Neural cell (in vitro differentiated cells): Measurements from ENCODE around the gene MAPT. TPM values are rescaled to one million over a fixed set of nuclear protein-coding genes. Genes with fewer than 3 reads are reported as not detected.

Experiments used
- H2AFZ ChIP-seq: fragments of 200-600, 300-800 bp; sonication (generic), shearing (Covaris generic); 2 replicates; pipeline ENCODE4 v1.6.0; 2014; ENCODE audit warnings: low read depth, mild to moderate bottlenecking, antibody characterized with exemption, low read length, moderate library complexity
- H3F3A ChIP-seq: fragments of 200-600 bp; shearing (Covaris generic); 2 replicates; pipeline ENCODE4 v1.6.1; 2016; ENCODE audit warnings: mild to moderate bottlenecking, moderate library complexity, mixed read lengths, antibody characterized with exemption, low read length; ENCODE audit not compliant: insufficient read depth, poor library complexity, severe bottlenecking
- H3K27ac ChIP-seq: fragments of 200-600, 300-800 bp; sonication (generic), shearing (Covaris generic); 2 replicates; pipeline ENCODE4 v1.5.1; 2014; ENCODE audit warnings: mild to moderate bottlenecking, low read length, moderate library complexity
- H3K27me3 ChIP-seq: fragments of 300-800, 200-600 bp; sonication (generic), shearing (Covaris generic); 2 replicates; pipeline ENCODE4 v1.6.0; 2014; ENCODE audit warnings: mild to moderate bottlenecking, low read depth, low read length, moderate library complexity; ENCODE audit not compliant: insufficient read depth
- H3K36me3 ChIP-seq: fragments of 300-800, 200-600 bp; sonication (generic), shearing (Covaris generic); 2 replicates; pipeline ENCODE4 v1.5.1; 2014; ENCODE audit warnings: mild to moderate bottlenecking, antibody characterized with exemption, low read length, moderate library complexity; ENCODE audit not compliant: insufficient read depth
- H3K4me2 ChIP-seq: fragments of 300-800, 200-600 bp; sonication (generic), shearing (Covaris generic); 2 replicates; pipeline ENCODE4 v1.6.0; 2014; ENCODE audit warnings: mild to moderate bottlenecking, low read length
- H3K4me3 ChIP-seq: fragments of 300-800, 200-600 bp; sonication (generic), shearing (Covaris generic); 2 replicates; pipeline ENCODE4 v1.5.1; 2014; ENCODE audit warnings: mild to moderate bottlenecking, low read length, moderate library complexity
- H3K79me2 ChIP-seq: fragments of 200-600 bp; shearing (Covaris generic); replicated peaks from 2 replicates; pipeline ENCODE4 v1.6.0; 2014; ENCODE audit warnings: mild to moderate bottlenecking, low read length, moderate library complexity; ENCODE audit not compliant: insufficient read depth
- H3K9ac ChIP-seq: fragments of 300-800, 200-600 bp; sonication (generic), shearing (Covaris generic); 2 replicates; pipeline ENCODE4 v1.6.1; 2016; ENCODE audit warnings: mild to moderate bottlenecking, low read length, mixed read lengths
- H3K9me2 ChIP-seq: fragments of 200-600 bp; shearing (Covaris generic); 2 replicates; pipeline ENCODE4 v1.6.1; 2016; ENCODE audit warnings: mild to moderate bottlenecking, low read length, mixed read lengths; ENCODE audit not compliant: insufficient read depth
- H3K9me3 ChIP-seq: fragments of 200-600, 300-800 bp; sonication (generic), shearing (Covaris generic); 2 replicates; pipeline ENCODE4 v1.6.1; 2016; ENCODE audit warnings: mild to moderate bottlenecking, mixed run types, low read length, moderate library complexity, mixed read lengths
- H4K20me1 ChIP-seq: fragments of 200-600 bp; shearing (Covaris generic); 2 replicates; pipeline ENCODE4 v1.6.1; 2016; ENCODE audit warnings: mild to moderate bottlenecking, mixed run types; ENCODE audit not compliant: insufficient read depth
- EP300 ChIP-seq: fragments of 450-650 bp; conservative IDR thresholded peaks from 2 replicates; pipeline ENCODE4 v1.6.1; 2014; ENCODE audit warnings: antibody characterized with exemption, mild to moderate bottlenecking, moderate library complexity; ENCODE audit not compliant: poor library complexity, severe bottlenecking
- EZH2 ChIP-seq: fragments of 200-600, 300-800 bp; shearing (Covaris generic), sonication (generic); IDR thresholded peaks from 2 replicates; pipeline ENCODE4 v1.6.1; 2014; ENCODE audit warnings: antibody characterized with exemption, low read length, borderline replicate concordance, mild to moderate bottlenecking; ENCODE audit not compliant: insufficient read depth, poor library complexity, severe bottlenecking
- MXI1 ChIP-seq: fragments of 450-650 bp; conservative IDR thresholded peaks from 2 replicates; pipeline ENCODE4 v1.6.1; 2014; ENCODE audit warnings: antibody characterized with exemption, mild to moderate bottlenecking; ENCODE audit not compliant: poor library complexity, severe bottlenecking
- POLR2AphosphoS5 ChIP-seq: IDR thresholded peaks from 2 replicates; pipeline ENCODE4 v1.6.1; 2012
- SMC3 ChIP-seq: fragments of 450-650 bp; conservative IDR thresholded peaks from 2 replicates; pipeline ENCODE4 v1.6.1; 2014; ENCODE audit warnings: antibody characterized with exemption, mild to moderate bottlenecking, moderate library complexity; ENCODE audit not compliant: poor library complexity
- TAF1 ChIP-seq: IDR thresholded peaks from 2 replicates; pipeline ENCODE4 v1.6.1; 2012; ENCODE audit warnings: low read depth
- polyA plus RNA-seq: library from polyadenylated mRNA; depleted of rRNA; stranded (reverse); fragments of >200 nt; gene quantifications from 2 replicates; pipeline ENCODE4 v1.2.3, GENCODE V29; 2014
- TF ChIP-seq, protein P1 (sequence below): fragments of 450-650 bp; IDR thresholded peaks from 2 replicates; pipeline ENCODE4 v1.5.1; 2014; ENCODE audit warnings: antibody characterized with exemption, mild to moderate bottlenecking, moderate library complexity; ENCODE audit not compliant: poor library complexity, severe bottlenecking
- TF ChIP-seq, protein P2 (sequence below): IDR thresholded peaks from 2 replicates; pipeline ENCODE4 v1.6.1; 2012; ENCODE audit warnings: borderline replicate concordance

MAPT gene
- polyA plus RNA-seq, 1 donor from 2014 or later: 94.5 TPM

DNA sequence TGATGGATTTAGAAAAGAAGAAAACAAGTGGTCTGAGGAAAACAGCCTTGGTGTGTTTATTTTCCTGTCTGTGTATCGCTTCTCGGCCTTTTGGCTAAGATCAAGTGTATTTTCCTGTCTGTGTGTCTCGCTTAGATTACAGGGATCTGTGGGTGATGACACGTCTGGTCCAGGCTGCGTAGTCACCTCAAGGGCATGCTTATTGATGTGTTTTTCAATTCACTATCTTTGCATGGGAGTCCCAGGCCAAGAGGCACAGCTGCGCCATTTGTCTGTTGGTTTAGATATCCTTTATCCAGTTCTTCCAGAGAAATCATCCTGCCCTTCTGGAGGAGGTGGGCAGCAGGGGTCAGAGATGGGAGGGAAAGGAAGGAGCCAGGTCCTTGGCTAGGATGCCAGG is 57.6 kb downstream of the MAPT start:
- peaks cover 43% of the 10 kb centered on the region for H4K20me1 ChIP-seq
- no peaks in the 10 kb centered on the region for H3K9me2 ChIP-seq
- no peak overlapping the region for H3K9ac ChIP-seq
- no peak for TF ChIP-seq POLR2AphosphoS5
- no peak for TF ChIP-seq TAF1
- no peak for TF ChIP-seq EP300
- TF ChIP-seq MXI1: no peak
- no peak for TF ChIP-seq EZH2
- no peak for TF ChIP-seq SMC3
- H3K4me2 ChIP-seq: no peak overlapping the region
- H2AFZ ChIP-seq: no peak overlapping the region
- no peaks in the 10 kb centered on the region for H3K9me3 ChIP-seq
- H3K36me3 ChIP-seq: no peaks in the 10 kb centered on the region
- H3F3A ChIP-seq: no peaks in the 10 kb centered on the region
- H3K27me3 ChIP-seq: no peaks in the 10 kb centered on the region
- no peak overlapping the region for H3K27ac ChIP-seq
- H3K4me3 ChIP-seq: no peak overlapping the region
- no peaks in the 10 kb centered on the region for H3K79me2 ChIP-seq

DNA sequence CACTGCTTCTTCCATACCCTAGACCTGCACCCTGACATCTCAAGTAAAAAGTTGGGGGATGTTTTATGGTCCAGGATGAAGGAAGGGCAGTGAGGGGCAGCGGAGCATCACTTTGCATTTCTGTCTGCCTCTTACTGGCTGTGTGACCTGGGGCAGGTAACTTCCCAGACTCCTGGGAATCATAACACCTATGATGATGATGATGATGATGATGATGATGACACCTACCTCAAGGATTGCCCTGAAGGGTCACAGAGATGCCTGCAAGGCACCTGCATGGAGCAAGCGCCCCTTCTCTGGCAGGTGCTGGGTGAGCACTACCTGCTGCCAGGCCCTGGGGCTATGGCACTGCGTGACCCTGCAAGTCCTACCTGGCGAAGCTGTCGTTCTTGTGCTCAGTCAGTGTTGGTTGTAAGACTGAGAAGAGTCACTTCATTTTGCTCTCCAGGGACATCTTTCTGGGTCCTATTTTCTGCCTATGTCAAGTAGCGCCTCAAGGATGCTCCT is 58.5 kb downstream of the MAPT start:
- H3K4me3 ChIP-seq: no peak overlapping the region
- H3K79me2 ChIP-seq: no peaks in the 10 kb centered on the region
- H3K36me3 ChIP-seq: no peaks in the 10 kb centered on the region
- no peaks in the 10 kb centered on the region for H3K9me3 ChIP-seq
- H3K9ac ChIP-seq: no peak overlapping the region
- no peaks in the 10 kb centered on the region for H3K27me3 ChIP-seq
- peaks cover 45% of the 10 kb centered on the region for H4K20me1 ChIP-seq
- no peak overlapping the region for H3K4me2 ChIP-seq
- no peaks in the 10 kb centered on the region for H3F3A ChIP-seq
- no peak overlapping the region for H2AFZ ChIP-seq
- TF ChIP-seq, protein P1, sequence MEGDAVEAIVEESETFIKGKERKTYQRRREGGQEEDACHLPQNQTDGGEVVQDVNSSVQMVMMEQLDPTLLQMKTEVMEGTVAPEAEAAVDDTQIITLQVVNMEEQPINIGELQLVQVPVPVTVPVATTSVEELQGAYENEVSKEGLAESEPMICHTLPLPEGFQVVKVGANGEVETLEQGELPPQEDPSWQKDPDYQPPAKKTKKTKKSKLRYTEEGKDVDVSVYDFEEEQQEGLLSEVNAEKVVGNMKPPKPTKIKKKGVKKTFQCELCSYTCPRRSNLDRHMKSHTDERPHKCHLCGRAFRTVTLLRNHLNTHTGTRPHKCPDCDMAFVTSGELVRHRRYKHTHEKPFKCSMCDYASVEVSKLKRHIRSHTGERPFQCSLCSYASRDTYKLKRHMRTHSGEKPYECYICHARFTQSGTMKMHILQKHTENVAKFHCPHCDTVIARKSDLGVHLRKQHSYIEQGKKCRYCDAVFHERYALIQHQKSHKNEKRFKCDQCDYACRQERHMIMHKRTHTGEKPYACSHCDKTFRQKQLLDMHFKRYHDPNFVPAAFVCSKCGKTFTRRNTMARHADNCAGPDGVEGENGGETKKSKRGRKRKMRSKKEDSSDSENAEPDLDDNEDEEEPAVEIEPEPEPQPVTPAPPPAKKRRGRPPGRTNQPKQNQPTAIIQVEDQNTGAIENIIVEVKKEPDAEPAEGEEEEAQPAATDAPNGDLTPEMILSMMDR: no peak
- TF ChIP-seq EP300 (no peak), TAF1 (no peak), EZH2 (no peak), MXI1 (no peak)
- TF ChIP-seq, protein P2, sequence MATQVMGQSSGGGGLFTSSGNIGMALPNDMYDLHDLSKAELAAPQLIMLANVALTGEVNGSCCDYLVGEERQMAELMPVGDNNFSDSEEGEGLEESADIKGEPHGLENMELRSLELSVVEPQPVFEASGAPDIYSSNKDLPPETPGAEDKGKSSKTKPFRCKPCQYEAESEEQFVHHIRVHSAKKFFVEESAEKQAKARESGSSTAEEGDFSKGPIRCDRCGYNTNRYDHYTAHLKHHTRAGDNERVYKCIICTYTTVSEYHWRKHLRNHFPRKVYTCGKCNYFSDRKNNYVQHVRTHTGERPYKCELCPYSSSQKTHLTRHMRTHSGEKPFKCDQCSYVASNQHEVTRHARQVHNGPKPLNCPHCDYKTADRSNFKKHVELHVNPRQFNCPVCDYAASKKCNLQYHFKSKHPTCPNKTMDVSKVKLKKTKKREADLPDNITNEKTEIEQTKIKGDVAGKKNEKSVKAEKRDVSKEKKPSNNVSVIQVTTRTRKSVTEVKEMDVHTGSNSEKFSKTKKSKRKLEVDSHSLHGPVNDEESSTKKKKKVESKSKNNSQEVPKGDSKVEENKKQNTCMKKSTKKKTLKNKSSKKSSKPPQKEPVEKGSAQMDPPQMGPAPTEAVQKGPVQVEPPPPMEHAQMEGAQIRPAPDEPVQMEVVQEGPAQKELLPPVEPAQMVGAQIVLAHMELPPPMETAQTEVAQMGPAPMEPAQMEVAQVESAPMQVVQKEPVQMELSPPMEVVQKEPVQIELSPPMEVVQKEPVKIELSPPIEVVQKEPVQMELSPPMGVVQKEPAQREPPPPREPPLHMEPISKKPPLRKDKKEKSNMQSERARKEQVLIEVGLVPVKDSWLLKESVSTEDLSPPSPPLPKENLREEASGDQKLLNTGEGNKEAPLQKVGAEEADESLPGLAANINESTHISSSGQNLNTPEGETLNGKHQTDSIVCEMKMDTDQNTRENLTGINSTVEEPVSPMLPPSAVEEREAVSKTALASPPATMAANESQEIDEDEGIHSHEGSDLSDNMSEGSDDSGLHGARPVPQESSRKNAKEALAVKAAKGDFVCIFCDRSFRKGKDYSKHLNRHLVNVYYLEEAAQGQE: no peak
- no peaks in the 10 kb centered on the region for H3K9me2 ChIP-seq
- no peak overlapping the region for H3K27ac ChIP-seq

DNA sequence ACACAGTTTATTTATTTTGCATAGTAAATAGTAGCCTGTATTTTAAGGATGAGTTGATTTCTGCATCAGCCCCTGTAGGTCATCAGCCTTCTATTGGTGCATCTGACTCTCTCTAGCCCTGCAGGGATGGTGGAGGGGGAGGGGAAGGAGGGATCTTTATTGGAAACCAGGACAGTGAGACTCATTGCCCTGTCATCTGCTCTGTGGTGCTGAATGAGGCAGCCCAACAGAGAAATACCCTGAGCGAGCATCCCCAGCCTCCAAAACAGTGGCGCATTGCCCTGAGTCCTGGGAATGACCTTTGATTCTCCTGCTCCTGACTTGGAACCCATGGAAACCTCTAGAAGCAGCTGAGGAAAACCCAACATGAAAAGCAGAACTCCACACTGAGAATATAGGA is 59.2 kb downstream of the MAPT start:
- H3K27me3 ChIP-seq: no peaks in the 10 kb centered on the region
- H3K36me3 ChIP-seq: no peaks in the 10 kb centered on the region
- no peak for TF ChIP-seq EP300
- H3K9me3 ChIP-seq: no peaks in the 10 kb centered on the region
- no peak overlapping the region for H2AFZ ChIP-seq
- no peaks in the 10 kb centered on the region for H3K79me2 ChIP-seq
- H3K4me2 ChIP-seq: no peak overlapping the region
- H3F3A ChIP-seq: no peaks in the 10 kb centered on the region
- H3K9me2 ChIP-seq: no peaks in the 10 kb centered on the region
- H3K4me3 ChIP-seq: no peak overlapping the region
- H4K20me1 ChIP-seq: peaks cover 40% of the 10 kb centered on the region
- H3K27ac ChIP-seq: no peak overlapping the region
- no peak overlapping the region for H3K9ac ChIP-seq
